Adipocyte (in vitro differentiated cells): Measurements from ENCODE around the gene IL19.
"Not testable (repeated sequence)": the region's sequence is repeated elsewhere in the genome, so short reads cannot be mapped to it uniquely, and the experiment has no call there.

Experiments used
- DNase-seq: peaks from one replicate; pipeline ENCODE4 v3.0.0-alpha.2; 2015; ENCODE audit warnings: low read depth
- H3K27me3 ChIP-seq: replicated peaks from 2 replicates; pipeline ENCODE4 v1.7.0; 2013; ENCODE audit warnings: mild to moderate bottlenecking, low read length, moderate library complexity; ENCODE audit not compliant: control insufficient read depth, insufficient read depth
- H3K36me3 ChIP-seq: 2 replicates; pipeline ENCODE4 v1.7.0; 2013; ENCODE audit warnings: low read length, mild to moderate bottlenecking, moderate library complexity; ENCODE audit not compliant: control insufficient read depth, insufficient read depth, severe bottlenecking
- H3K4me1 ChIP-seq: 2 replicates; pipeline ENCODE4 v1.7.0; 2013; ENCODE audit warnings: mild to moderate bottlenecking, low read length, moderate library complexity; ENCODE audit not compliant: control insufficient read depth, insufficient read depth
- H3K4me3 ChIP-seq: 2 replicates; pipeline ENCODE4 v1.7.0; 2013; ENCODE audit warnings: mild to moderate bottlenecking, low read length, moderate library complexity
- H3K9ac ChIP-seq: 2 replicates; pipeline ENCODE4 v1.7.0; 2013; ENCODE audit warnings: mild to moderate bottlenecking, low read length, moderate library complexity
- H3K9me3 ChIP-seq: 2 replicates; pipeline ENCODE4 v1.7.0; 2013; ENCODE audit warnings: mild to moderate bottlenecking, low read length, moderate library complexity; ENCODE audit not compliant: control insufficient read depth

The IL19 gene

GRCh38 chr1:206744683-206745082 is 25.9 kb upstream of the IL19 start:
- Histone ChIP-seq H3K36me3 (no peaks in the 10 kb centered on the region), H3K9ac (no peak overlapping the region), H3K4me1 (peaks cover 19% of the 10 kb centered on the region), H3K9me3 (no peaks in the 10 kb centered on the region), H3K27me3 (no peaks in the 10 kb centered on the region), H3K4me3 (no peak overlapping the region)
- DNase-seq = no peak

DNA sequence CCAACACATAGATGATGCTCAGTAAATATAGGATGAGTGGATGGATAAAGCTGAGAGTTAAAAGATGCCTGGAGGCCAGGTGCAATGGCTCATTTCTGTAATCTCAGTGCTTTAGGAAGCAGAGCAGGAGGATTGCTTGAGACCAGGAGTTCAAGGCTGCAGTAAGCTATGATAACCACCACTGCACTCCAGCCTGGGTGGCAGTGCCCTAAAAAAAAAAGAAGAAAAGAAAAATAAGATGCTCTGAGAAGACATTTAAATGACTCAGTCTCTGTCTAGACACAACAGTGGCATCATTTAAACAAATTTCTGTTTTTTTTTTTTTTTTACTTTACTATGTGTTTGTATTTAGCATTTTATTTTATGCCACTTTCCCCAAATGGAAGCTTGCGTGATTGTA is 25.3 kb upstream of the IL19 start:
- Histone ChIP-seq H3K36me3 (no peaks in the 10 kb centered on the region), H3K27me3 (no peaks in the 10 kb centered on the region), H3K4me3 (no peak overlapping the region), H3K9ac (no peak overlapping the region), H3K9me3 (no peaks in the 10 kb centered on the region), H3K4me1 (peaks cover 25% of the 10 kb centered on the region)
- no peak for DNase-seq

DNA sequence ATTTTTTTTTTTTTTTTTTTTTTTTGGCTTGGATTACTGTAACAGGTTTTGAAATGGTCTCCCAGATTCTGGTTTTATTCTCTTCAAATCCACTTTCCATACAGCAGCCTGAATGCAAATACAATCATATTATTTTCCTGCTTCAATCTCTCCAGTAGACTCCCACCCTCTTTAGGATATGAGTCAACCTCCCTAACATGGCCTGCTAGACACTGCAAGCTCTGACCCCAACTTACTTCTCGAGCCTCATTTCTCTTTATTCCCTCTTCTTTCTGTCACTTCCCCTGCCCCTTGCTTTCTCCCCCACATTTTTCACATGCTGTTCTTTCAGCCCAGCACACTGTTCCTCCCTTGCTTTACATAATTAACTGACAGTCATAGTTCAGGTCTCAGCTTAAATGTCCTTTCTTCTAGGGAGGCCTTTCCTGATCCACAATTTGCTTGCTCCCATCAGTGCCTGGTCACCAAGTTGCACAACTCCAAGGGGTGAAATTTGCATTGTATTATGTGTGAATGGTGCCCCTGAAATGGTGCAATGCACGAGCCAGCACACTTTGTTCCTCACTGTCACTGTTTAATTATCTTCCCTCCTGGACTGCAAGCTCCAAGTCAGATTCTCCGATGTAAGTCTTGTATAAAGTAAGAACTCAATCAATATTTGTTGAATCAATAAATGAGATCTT is 22.1 kb upstream of the IL19 start:
- no peaks in the 10 kb centered on the region for H3K36me3 ChIP-seq
- H3K4me1 ChIP-seq = peaks cover 37% of the 10 kb centered on the region
- no peaks in the 10 kb centered on the region for H3K9me3 ChIP-seq
- no peak overlapping the region for H3K4me3 ChIP-seq
- H3K27me3 ChIP-seq = no peaks in the 10 kb centered on the region
- no peak for DNase-seq
- peak overlapping the region; percentile 7 for H3K9ac ChIP-seq

DNA sequence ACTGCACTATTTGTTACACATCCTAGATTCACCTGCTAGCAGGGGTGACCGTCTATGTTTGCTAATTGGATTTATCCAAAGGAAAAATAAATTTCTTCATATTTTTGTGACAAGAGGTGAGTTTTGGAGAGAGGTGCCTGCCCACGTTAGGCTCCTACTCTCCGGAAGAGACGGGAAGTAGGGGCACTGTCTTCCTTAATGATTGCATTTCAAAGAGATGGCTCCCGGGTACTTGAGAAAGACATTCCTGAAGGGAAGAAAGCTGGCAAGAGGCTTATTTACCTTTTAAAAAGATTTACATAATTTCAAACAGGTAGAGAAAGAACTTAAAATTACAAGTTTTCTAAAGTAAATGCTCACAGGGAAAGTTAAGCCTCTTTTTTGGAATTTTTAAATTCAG is 18.7 kb upstream of the IL19 start:
- DNase-seq = no peak
- Histone ChIP-seq H3K36me3 (no peaks in the 10 kb centered on the region), H3K9me3 (no peaks in the 10 kb centered on the region), H3K4me3 (no peak overlapping the region), H3K27me3 (no peaks in the 10 kb centered on the region), H3K9ac (no peak overlapping the region), H3K4me1 (peaks cover 54% of the 10 kb centered on the region)

GRCh38 chr1:206752481-206752880 is 18.1 kb upstream of the IL19 start:
- Histone ChIP-seq H3K4me1 (peaks cover 54% of the 10 kb centered on the region), H3K27me3 (no peaks in the 10 kb centered on the region), H3K4me3 (no peak overlapping the region), H3K36me3 (no peaks in the 10 kb centered on the region), H3K9me3 (no peaks in the 10 kb centered on the region), H3K9ac (no peak overlapping the region)
- no peak for DNase-seq

DNA sequence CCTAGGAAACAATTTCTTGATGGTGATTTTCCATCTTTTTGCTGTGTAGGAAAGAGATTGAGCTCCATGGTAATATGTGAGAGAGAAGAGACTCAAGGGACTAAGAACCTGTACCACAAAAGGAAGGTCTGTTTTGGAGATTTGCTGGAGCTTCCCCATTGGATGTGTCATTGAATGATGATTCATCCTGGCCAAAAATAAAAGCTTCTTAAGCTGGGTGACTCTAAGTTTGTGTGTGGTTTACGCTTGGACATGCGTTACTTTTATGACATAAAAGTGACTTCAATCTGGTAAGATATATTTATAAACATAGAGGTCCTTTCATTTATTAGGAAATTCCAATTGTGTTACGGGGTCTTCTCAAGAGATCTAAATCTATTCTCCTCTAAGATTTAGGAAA is 17.4 kb upstream of the IL19 start:
- Histone ChIP-seq H3K9me3 (no peaks in the 10 kb centered on the region), H3K4me1 (peaks cover 51% of the 10 kb centered on the region), H3K36me3 (no peaks in the 10 kb centered on the region), H3K27me3 (no peaks in the 10 kb centered on the region), H3K4me3 (no peak overlapping the region), H3K9ac (no peak overlapping the region)
- peak; percentile 9 for DNase-seq

GRCh38 chr1:206754011-206754410 is 16.6 kb upstream of the IL19 start:
- Histone ChIP-seq H3K4me1 (peaks cover 42% of the 10 kb centered on the region), H3K9me3 (no peaks in the 10 kb centered on the region), H3K36me3 (no peaks in the 10 kb centered on the region), H3K4me3 (no peak overlapping the region), H3K9ac (no peak overlapping the region), H3K27me3 (no peaks in the 10 kb centered on the region)
- peak; percentile 67 for DNase-seq

DNA sequence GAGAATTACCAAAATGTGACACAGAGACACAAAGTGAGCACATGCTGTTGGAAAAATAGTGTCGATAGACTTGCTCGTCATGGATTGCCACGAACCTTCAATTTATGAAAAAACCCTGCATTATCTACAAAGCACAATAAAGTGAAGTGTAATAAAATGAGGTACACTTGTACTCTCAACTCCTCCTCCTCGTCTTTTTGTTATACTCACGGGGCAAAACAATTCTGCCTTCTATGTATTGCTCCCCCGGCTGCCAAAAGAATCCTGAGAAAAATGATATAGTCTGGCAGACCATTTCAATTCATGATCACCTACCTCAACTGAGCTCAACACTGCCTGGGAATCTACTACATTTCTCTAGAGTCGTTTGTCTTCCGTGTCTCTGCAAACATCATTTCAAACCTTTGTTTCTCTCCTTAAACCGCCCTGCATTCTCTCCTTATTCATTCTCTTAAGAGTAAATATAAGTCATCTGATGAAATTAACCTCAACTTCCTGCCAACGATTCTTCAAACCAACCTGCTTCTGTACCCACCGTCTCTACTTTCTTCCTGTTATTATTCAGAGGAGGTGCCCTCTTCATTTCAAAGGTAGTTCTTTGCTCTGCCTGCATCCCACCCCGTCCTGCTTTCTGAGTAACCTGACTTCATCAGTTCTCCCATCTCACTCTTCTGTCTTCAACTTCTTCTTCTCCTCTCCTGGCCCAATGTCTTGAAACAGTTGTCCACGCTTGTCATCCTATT is 12.9 kb upstream of the IL19 start:
- no peak for DNase-seq
- Histone ChIP-seq H3K9ac (no peak overlapping the region), H3K27me3 (no peaks in the 10 kb centered on the region), H3K9me3 (no peaks in the 10 kb centered on the region), H3K4me1 (peaks cover 23% of the 10 kb centered on the region), H3K36me3 (no peaks in the 10 kb centered on the region), H3K4me3 (no peak overlapping the region)

DNA sequence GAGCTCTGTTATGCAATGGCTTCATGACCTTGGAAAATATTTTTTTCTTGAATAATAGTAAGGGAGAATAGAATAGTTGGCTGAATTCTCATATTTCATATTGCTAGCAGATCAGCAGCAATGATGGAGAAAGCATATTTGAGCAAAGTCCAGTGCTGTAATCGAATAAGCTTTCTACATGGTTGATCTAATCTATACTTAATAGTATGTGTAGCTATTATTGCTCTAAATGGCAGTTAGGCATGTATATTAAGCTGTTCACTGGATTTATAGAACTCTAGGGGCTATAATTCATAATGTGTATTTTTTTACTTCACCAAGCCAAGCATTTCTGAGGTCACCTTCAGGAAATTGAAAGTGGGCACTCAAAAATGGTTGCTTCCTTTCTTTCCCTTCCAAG is 10.0 kb upstream of the IL19 start:
- H3K27me3 ChIP-seq = no peaks in the 10 kb centered on the region
- H3K4me1 ChIP-seq = no peaks in the 10 kb centered on the region
- no peaks in the 10 kb centered on the region for H3K36me3 ChIP-seq
- H3K9ac ChIP-seq = no peak overlapping the region
- DNase-seq = no peak
- H3K4me3 ChIP-seq = no peak overlapping the region
- no peaks in the 10 kb centered on the region for H3K9me3 ChIP-seq

DNA sequence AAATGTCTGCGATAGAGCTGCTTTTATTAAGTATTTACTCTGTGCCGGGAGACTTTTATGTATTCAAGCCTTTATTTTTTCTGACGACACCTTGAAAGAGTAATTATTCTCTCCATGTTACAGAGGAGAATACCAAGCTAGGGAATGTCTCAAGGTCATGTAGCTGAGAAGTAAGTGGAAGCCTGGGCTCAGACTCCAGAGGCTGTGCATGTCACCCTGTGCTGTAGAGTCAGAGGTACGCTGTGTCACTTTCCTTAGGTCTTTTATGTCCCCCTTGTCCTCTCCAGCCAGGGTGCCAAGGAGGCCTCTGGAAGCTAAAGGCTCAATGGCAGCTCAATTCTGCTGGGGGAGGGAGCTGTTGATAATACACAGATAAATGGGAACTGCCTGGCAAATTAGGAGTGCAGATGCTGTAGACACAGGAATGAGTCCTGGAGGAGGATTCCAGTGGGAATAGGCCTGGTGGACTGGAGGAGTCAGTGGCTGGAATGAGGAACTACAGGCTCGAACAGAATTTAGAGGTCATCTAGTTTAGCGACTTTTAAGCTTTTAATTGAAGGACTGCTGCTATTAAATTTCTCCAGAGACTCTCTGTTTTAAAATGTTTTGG is 9.3 kb upstream of the IL19 start:
- Histone ChIP-seq H3K4me3 (no peak overlapping the region), H3K36me3 (no peaks in the 10 kb centered on the region), H3K4me1 (no peaks in the 10 kb centered on the region), H3K9me3 (no peaks in the 10 kb centered on the region), H3K9ac (no peak overlapping the region), H3K27me3 (no peaks in the 10 kb centered on the region)
- DNase-seq = peak; percentile 7

DNA sequence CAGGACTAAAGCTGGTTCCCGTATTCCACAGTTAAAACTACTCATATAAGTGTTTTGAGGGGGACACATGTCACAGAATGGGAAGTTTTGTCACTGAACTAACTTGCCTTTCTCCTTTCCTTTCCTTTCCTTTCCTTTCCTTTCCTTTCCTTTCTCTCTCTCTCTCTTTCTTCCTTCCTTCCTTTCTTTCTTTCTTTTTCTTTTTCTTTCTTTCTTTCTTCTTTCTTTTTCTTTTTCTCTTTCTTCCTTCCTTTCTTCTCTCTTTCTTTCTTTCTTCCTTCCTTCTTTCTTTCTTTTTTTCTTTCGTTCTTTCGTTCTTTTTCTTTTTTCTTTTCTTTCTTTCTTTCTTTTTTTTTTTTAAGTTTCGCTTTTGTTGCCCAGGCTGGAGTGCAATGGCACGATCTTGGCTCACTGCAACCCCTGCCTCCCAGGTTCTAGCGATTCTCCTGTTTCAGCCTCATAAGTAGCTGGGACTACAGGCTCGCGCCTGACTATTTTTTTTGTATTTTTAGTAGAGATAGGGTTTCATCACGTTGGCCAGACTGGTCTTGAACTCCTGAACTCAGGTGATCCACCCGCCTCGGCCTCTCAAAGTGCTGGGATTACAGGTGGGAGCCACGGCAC is 7.7 kb upstream of the IL19 start:
- not testable (repeated sequence) for H3K27me3 ChIP-seq, DNase-seq, H3K4me3 ChIP-seq, H3K4me1 ChIP-seq, H3K9me3 ChIP-seq, H3K9ac ChIP-seq, H3K36me3 ChIP-seq
